ENCODE measurements around the gene QSOX2.
"Not testable (repeated sequence)": the region's sequence is repeated elsewhere in the genome, so short reads cannot be mapped to it uniquely, and the experiment has no call there.

QSOX2 gene

GRCh38 chr9:136250676-136251075 is 5.1 kb upstream of the QSOX2 start:
- DNase-seq = no peak

GRCh38 chr9:136249877-136250559 is 4.4 kb upstream of the QSOX2 start:
- no peak for DNase-seq

- no peak for DNase-seq
These were observed 3.6 kb upstream of the QSOX2 start for GRCh38 chr9:136248951-136249876.

GRCh38 chr9:136247947-136248637 is 2.5 kb upstream of the QSOX2 start:
- no peak for DNase-seq

GRCh38 chr9:136247551-136247916 is 1.9 kb upstream of the QSOX2 start:
- DNase-seq = no peak

- DNase-seq = no peak
These were observed 1.4 kb upstream of the QSOX2 start for GRCh38 chr9:136246849-136247550.

- DNase-seq = no peak
These were observed 718 bp downstream of the QSOX2 start for GRCh38 chr9:136244969-136245218.

- DNase-seq = peak; percentile 49
These were observed 1.3 kb downstream of the QSOX2 start for GRCh38 chr9:136244122-136244968.

- DNase-seq = no peak
These were observed 2.0 kb downstream of the QSOX2 start for GRCh38 chr9:136243631-136244030.

GRCh38 chr9:136242918-136243525 is 2.6 kb downstream of the QSOX2 start:
- no peak for DNase-seq

- DNase-seq = no peak
These were observed 3.4 kb downstream of the QSOX2 start for GRCh38 chr9:136242248-136242647.

GRCh38 chr9:136241542-136241941 is 4.1 kb downstream of the QSOX2 start:
- no peak for DNase-seq

- no peak for DNase-seq
These were observed 4.7 kb downstream of the QSOX2 start for GRCh38 chr9:136240941-136241340.

- DNase-seq = no peak
These were observed 5.7 kb downstream of the QSOX2 start for GRCh38 chr9:136239983-136240330.

- no peak for DNase-seq
These were observed 6.3 kb downstream of the QSOX2 start for GRCh38 chr9:136239135-136239982.

GRCh38 chr9:136238342-136238732 is 7.3 kb downstream of the QSOX2 start:
- no peak for DNase-seq

GRCh38 chr9:136237486-136238341 is 7.9 kb downstream of the QSOX2 start:
- DNase-seq = no peak

- DNase-seq = not testable (repeated sequence)
These were observed 8.9 kb downstream of the QSOX2 start for GRCh38 chr9:136236471-136237410.
